Measurements from ENCODE around the gene ARID2.

ARID2 gene

GRCh38 chr12:45768194-45768593 lies 38.7 kb downstream of the ARID2 start:
- DNase-seq, result no peak

- DNase-seq, result no peak
Measured at GRCh38 chr12:45773747-45774146, 44.2 kb downstream of the ARID2 start.

- no peak for DNase-seq
Measured at GRCh38 chr12:45774508-45775162, 45.1 kb downstream of the ARID2 start.

- no peak for DNase-seq
Measured at GRCh38 chr12:45775465-45775864, 46.0 kb downstream of the ARID2 start.

GRCh38 chr12:45775964-45776363 lies 46.5 kb downstream of the ARID2 start:
- DNase-seq, result no peak

- no peak for DNase-seq
Measured at GRCh38 chr12:45779936-45780335, 50.4 kb downstream of the ARID2 start.

GRCh38 chr12:45781080-45781479 lies 51.6 kb downstream of the ARID2 start:
- no peak for DNase-seq

GRCh38 chr12:45785315-45785714 lies 55.8 kb downstream of the ARID2 start:
- DNase-seq, result no peak

GRCh38 chr12:45789025-45789424 lies 59.5 kb downstream of the ARID2 start:
- no peak for DNase-seq

GRCh38 chr12:45794422-45794821 lies 64.9 kb downstream of the ARID2 start:
- DNase-seq, result no peak

GRCh38 chr12:45801625-45802024 lies 72.1 kb downstream of the ARID2 start:
- DNase-seq, result no peak

GRCh38 chr12:45803111-45803510 lies 73.6 kb downstream of the ARID2 start:
- no peak for DNase-seq

- no peak for DNase-seq
Measured at GRCh38 chr12:45816652-45817051, 87.1 kb downstream of the ARID2 start.

- DNase-seq, result no peak
Measured at GRCh38 chr12:45827974-45828373, 98.5 kb downstream of the ARID2 start.

- DNase-seq, result no peak
Measured at GRCh38 chr12:45828402-45828801, 98.9 kb downstream of the ARID2 start.

- no peak for DNase-seq
Measured at GRCh38 chr12:45831590-45831989, 102.1 kb downstream of the ARID2 start.

GRCh38 chr12:45833401-45833800 lies 103.9 kb downstream of the ARID2 start:
- no peak for DNase-seq

- DNase-seq, result no peak
Measured at GRCh38 chr12:45834809-45835208, 105.3 kb downstream of the ARID2 start.

- DNase-seq, result no peak
Measured at GRCh38 chr12:45839917-45840316, 110.4 kb downstream of the ARID2 start.

- no peak for DNase-seq
Measured at GRCh38 chr12:45849289-45849688, 119.8 kb downstream of the ARID2 start.

- DNase-seq, result no peak
Measured at GRCh38 chr12:45850302-45850701, 120.8 kb downstream of the ARID2 start.

GRCh38 chr12:45852508-45852907 lies 123.0 kb downstream of the ARID2 start:
- no peak for DNase-seq

- no peak for DNase-seq
Measured at GRCh38 chr12:45853550-45853949, 124.0 kb downstream of the ARID2 start.

GRCh38 chr12:45863332-45863731 lies 133.8 kb downstream of the ARID2 start:
- DNase-seq, result no peak

- DNase-seq, result no peak
Measured at GRCh38 chr12:45866299-45866698, 136.8 kb downstream of the ARID2 start.

- DNase-seq, result no peak
Measured at GRCh38 chr12:45872446-45872845, 142.9 kb downstream of the ARID2 start.
